Measurements from ENCODE around the gene CALHM3.

DNA sequence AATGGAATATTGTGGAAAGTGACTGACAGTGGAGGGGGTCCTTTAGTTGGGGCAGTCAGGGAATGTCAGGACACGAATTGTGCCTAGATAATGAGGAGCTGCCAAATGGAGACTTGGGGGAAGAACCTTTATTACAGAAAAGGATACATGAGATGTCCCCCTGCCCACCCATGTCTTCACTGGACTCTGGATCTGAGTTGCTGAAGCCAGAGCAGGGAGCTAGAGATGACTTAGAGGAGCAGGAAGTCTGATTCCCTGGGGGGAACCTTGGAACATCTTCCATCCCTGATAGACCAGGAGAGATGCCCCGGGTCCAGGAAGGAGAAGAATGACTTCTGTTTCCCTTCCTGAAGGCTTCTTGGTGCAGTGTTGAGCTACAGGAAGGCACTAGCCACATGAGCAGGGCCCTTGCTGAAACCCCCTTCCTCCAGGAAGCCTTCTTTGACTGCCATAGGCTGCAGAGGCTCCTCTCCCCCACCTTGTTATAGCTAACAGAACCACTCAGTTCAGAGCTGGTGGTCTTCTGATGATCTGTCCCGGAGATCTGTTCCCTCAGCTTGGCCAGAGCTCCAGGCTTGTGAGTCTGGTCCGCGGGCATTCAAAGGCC lies 13.7 kb upstream of the CALHM3 start:
- TF ChIP-seq, protein P1, sequence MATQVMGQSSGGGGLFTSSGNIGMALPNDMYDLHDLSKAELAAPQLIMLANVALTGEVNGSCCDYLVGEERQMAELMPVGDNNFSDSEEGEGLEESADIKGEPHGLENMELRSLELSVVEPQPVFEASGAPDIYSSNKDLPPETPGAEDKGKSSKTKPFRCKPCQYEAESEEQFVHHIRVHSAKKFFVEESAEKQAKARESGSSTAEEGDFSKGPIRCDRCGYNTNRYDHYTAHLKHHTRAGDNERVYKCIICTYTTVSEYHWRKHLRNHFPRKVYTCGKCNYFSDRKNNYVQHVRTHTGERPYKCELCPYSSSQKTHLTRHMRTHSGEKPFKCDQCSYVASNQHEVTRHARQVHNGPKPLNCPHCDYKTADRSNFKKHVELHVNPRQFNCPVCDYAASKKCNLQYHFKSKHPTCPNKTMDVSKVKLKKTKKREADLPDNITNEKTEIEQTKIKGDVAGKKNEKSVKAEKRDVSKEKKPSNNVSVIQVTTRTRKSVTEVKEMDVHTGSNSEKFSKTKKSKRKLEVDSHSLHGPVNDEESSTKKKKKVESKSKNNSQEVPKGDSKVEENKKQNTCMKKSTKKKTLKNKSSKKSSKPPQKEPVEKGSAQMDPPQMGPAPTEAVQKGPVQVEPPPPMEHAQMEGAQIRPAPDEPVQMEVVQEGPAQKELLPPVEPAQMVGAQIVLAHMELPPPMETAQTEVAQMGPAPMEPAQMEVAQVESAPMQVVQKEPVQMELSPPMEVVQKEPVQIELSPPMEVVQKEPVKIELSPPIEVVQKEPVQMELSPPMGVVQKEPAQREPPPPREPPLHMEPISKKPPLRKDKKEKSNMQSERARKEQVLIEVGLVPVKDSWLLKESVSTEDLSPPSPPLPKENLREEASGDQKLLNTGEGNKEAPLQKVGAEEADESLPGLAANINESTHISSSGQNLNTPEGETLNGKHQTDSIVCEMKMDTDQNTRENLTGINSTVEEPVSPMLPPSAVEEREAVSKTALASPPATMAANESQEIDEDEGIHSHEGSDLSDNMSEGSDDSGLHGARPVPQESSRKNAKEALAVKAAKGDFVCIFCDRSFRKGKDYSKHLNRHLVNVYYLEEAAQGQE (IDR thresholded peaks at IDR 0.05; ENCODE audit: insufficient replicate concordance, low read depth): no peak
- TF ChIP-seq CTCF (IDR thresholded peaks at IDR 0.05; ENCODE audit: insufficient read depth, low read length): no peak

Data from HL-60 (cell line).